Esophagus muscularis mucosa (tissue), 3 donors: ENCODE measurements around the gene TRIM43B.

Experiments
- CTCF ChIP-seq, 3 experiments: fragments of 200-600 bp in 2 of 3; fragments of 450-650 bp in 1 of 3; sonication (generic) in 2 of 3; IDR thresholded peaks; one replicate each; pipeline ENCODE4 v1.5.1; 2017 to 2019; ENCODE audit warnings: antibody characterized with exemption in 3 of 3, mild to moderate bottlenecking in 2 of 3, moderate library complexity in 1 of 3
- POLR2A ChIP-seq: fragments of 450-650 bp; IDR thresholded peaks from one replicate; pipeline ENCODE4 v1.6.1; 2017; ENCODE audit warnings: antibody characterized with exemption, moderate library complexity, mild to moderate bottlenecking, low read depth
- POLR2AphosphoS5 ChIP-seq, 2 donors: sonication (generic); formaldehyde crosslinking; IDR thresholded peaks; one replicate each; pipeline ENCODE4 v1.6.1; 2017; ENCODE audit warnings: antibody characterized with exemption in 2 of 2

- TF ChIP-seq CTCF (IDR thresholded peaks at IDR 0.05) (no peak), POLR2A (no peak), POLR2AphosphoS5 (IDR thresholded peaks at IDR 0.05) (no peak)
These were observed 16.3 kb upstream of the TRIM43B start for GRCh38 chr2:95500854-95501253.
